RKO (cell line): ENCODE measurements around the gene SMARCA4.
"Not testable (repeated sequence)": the region's sequence is repeated elsewhere in the genome, so short reads cannot be mapped to it uniquely, and the experiment has no call there.

Source experiments
- DNase-seq: peaks from one replicate; pipeline ENCODE4 v3.0.0-alpha.2; 2016; ENCODE audit warnings: low spot score

Gene SMARCA4

GRCh38 chr19:11098861-11099260 lies 138.0 kb downstream of the SMARCA4 start:
- no peak for DNase-seq

- DNase-seq: no peak
Measured at GRCh38 chr19:11100049-11100448, 139.2 kb downstream of the SMARCA4 start.

- DNase-seq: no peak
Measured at GRCh38 chr19:11101057-11101456, 140.2 kb downstream of the SMARCA4 start.

GRCh38 chr19:11102944-11103343 lies 142.1 kb downstream of the SMARCA4 start:
- DNase-seq: no peak

- not testable (repeated sequence) for DNase-seq
Measured at GRCh38 chr19:11103667-11104066, 142.8 kb downstream of the SMARCA4 start.

- no peak for DNase-seq
Measured at GRCh38 chr19:11105014-11105636, 144.3 kb downstream of the SMARCA4 start.

GRCh38 chr19:11106477-11106876 lies 145.6 kb downstream of the SMARCA4 start:
- DNase-seq: no peak

GRCh38 chr19:11108746-11109145 lies 147.9 kb downstream of the SMARCA4 start:
- DNase-seq: no peak

- no peak for DNase-seq
Measured at GRCh38 chr19:11111117-11111770, 150.4 kb downstream of the SMARCA4 start.

GRCh38 chr19:11111771-11112144 lies 150.9 kb downstream of the SMARCA4 start:
- DNase-seq: no peak
